Testis (tissue), 3 donors: Measurements from ENCODE around the gene GAPVD1. TPM values are rescaled to one million over a fixed set of nuclear protein-coding genes. Genes with fewer than 3 reads are reported as not detected.

Experiments
- DNase-seq: peaks from one replicate; pipeline ENCODE4 v3.0.0-alpha.2; 2019
- H3K27ac ChIP-seq, 2 donors: fragments of 200-600 bp; sonication (generic); one replicate each; pipeline ENCODE4 v1.5.1; 2019
- H3K27me3 ChIP-seq: fragments of 200-600 bp; sonication (generic); one replicate; pipeline ENCODE4 v1.5.1; 2019
- H3K36me3 ChIP-seq: fragments of 200-600 bp; sonication (generic); one replicate; pipeline ENCODE4 v1.5.1; 2017; ENCODE audit warnings: low read depth; ENCODE audit errors: missing control alignments
- H3K4me1 ChIP-seq: fragments of 200-600 bp; sonication (generic); one replicate; pipeline ENCODE4 v1.5.1; 2019
- H3K4me3 ChIP-seq, 2 donors: fragments of 200-600 bp; sonication (generic); one replicate each; pipeline ENCODE4 v1.5.1; 2017 to 2019
- H3K9me3 ChIP-seq: fragments of 200-600 bp; sonication (generic); one replicate; pipeline ENCODE4 v1.5.1; 2017
- CTCF ChIP-seq, 3 experiments: fragments of 450-650 bp in 2 of 3; fragments of 200-600 bp in 1 of 3; sonication (generic) in 1 of 3; IDR thresholded peaks; one replicate each; pipeline ENCODE4 v1.5.1; 2016 to 2019; ENCODE audit warnings: antibody characterized with exemption in 3 of 3, mild to moderate bottlenecking in 2 of 3, moderate library complexity in 1 of 3
- POLR2A ChIP-seq: fragments of 450-650 bp; IDR thresholded peaks from one replicate; pipeline ENCODE4 v1.6.1; 2017; ENCODE audit warnings: antibody characterized with exemption, mild to moderate bottlenecking, moderate library complexity
- WGBS, 2 donors: methylation state at CpG; one replicate each; pipeline ENCODE4 v1.1.5; 2018; 5-methylcytosine and 5-hydroxymethylcytosine counted together
- intact Hi-C: fragments of 100-400 bp; cut with DNase I; formaldehyde crosslinking; loops from one replicate; pipeline ENCODE4 v1.15.1; 2023; ENCODE audit warnings: low total_unique reads
- polyA plus RNA-seq: library from polyadenylated mRNA; stranded (reverse); fragments of 350-450 nt; fragmentation: Illumina TruSeq; extraction: RNeasy Lipid Tissue Mini Kit (QIAGEN cat#74804); gene quantifications from one replicate; pipeline ENCODE4 v1.2.3, GENCODE V29; 2014; ENCODE audit warnings: low read depth, low replicate concordance; ENCODE audit not compliant: insufficient read depth
- total RNA-seq, 2 donors: library from RNA; depleted of rRNA; stranded (reverse); fragments of >200 nt; gene quantifications; one replicate each; pipeline ENCODE4 v1.2.3, GENCODE V29; 2016

GAPVD1 gene
- total and polyA plus RNA-seq, 3 donors from 2014 or later, result 76.9 to 82.3 (median 80.0) TPM

DNA sequence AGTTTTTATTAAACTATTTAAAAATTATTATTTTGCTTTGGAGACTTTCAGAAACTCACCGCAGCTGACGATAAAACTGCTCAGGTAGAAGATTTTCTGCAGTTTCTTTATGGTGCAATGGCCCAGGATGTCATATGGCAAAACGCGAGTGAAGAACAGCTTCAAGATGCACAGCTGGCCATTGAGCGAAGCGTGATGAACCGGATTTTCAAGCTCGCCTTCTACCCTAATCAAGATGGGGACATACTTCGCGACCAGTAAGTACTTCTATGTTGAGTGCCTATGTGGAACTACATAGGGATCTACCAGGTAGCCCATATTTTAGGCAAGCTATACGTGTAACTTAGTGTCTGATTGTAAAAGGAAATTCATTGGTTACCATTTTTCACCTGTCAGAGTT lies 94.0 kb downstream of the GAPVD1 start:
- no peaks in the 10 kb centered on the region for H3K4me1 ChIP-seq
- intact Hi-C loops, result no loop called here
- H3K27me3 ChIP-seq, result no peaks in the 10 kb centered on the region
- no peak for TF ChIP-seq CTCF (IDR thresholded peaks at IDR 0.05)
- no peak for TF ChIP-seq POLR2A
- no peak overlapping the region for H3K4me3 ChIP-seq
- WGBS, 2 donors, result 95 to 96% methylated on average over 11 of the region's 11 CpGs
- H3K9me3 ChIP-seq, result no peaks in the 10 kb centered on the region
- no peak for DNase-seq
- H3K27ac ChIP-seq, result no peak overlapping the region
- no peaks in the 10 kb centered on the region for H3K36me3 ChIP-seq

DNA sequence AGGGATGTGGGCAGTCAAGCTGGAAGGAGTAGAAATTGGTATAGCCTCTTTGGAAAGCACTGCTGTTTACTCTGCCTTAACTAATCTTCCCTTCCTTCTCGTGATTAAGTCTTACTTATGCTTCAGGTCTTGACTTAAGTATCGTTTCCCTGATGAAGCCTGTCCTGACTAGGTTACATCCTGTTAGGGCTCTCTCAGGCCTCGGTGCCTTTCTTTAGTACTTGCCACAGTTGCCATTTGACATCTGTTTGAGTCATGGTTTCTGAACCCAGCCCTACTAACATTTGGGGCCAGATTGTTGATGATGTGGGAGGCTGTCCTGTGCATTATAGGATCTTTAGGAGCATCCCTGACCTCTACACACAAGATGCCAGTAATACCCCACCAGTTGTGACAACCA lies 94.4 kb downstream of the GAPVD1 start:
- TF ChIP-seq POLR2A (no peak), CTCF (IDR thresholded peaks at IDR 0.05) (no peak)
- no peak overlapping the region for H3K4me3 ChIP-seq
- DNase-seq, result no peak
- H3K27ac ChIP-seq, result no peak overlapping the region
- no peaks in the 10 kb centered on the region for H3K27me3 ChIP-seq
- intact Hi-C loops, result no loop called here
- 90 to 91% methylated on average over 3 of the region's 3 CpGs for WGBS, 2 donors
- no peaks in the 10 kb centered on the region for H3K36me3 ChIP-seq
- H3K9me3 ChIP-seq, result no peaks in the 10 kb centered on the region
- no peaks in the 10 kb centered on the region for H3K4me1 ChIP-seq

DNA sequence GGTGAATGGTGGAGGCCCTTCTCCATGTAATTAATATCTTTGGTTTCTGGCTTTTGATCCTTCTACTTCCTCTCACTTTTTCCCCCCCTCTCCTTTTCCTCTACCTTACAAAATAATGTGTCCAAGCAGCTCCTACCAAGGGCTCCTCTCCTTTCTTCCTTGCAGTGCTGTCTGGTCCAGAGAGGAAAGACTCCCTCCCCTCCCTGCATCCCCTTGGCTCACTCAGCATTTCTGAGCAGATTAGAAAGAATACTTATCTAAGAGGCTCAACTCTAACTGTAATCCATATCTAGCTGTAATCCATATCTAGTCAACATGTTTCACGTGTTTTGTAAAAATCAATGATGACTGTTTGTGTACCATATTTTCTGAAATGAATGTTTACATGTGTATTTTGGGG lies 97.4 kb downstream of the GAPVD1 start:
- no peak for DNase-seq
- H3K27me3 ChIP-seq, result no peaks in the 10 kb centered on the region
- H3K27ac ChIP-seq, result no peak overlapping the region
- no peak overlapping the region for H3K4me3 ChIP-seq
- TF ChIP-seq CTCF (IDR thresholded peaks at IDR 0.05), result no peak
- no peak for TF ChIP-seq POLR2A
- H3K36me3 ChIP-seq, result no peaks in the 10 kb centered on the region
- WGBS, 2 donors, result 57 to 80% methylated on average over 1 of the region's 1 CpG
- no peaks in the 10 kb centered on the region for H3K4me1 ChIP-seq
- H3K9me3 ChIP-seq, result no peaks in the 10 kb centered on the region
- intact Hi-C loops, result no loop called here

- TF ChIP-seq CTCF (IDR thresholded peaks at IDR 0.05) (no peak), POLR2A (no peak)
- Histone ChIP-seq H3K27ac (no peak overlapping the region), H3K36me3 (no peaks in the 10 kb centered on the region), H3K4me3 (no peak overlapping the region), H3K9me3 (no peaks in the 10 kb centered on the region), H3K27me3 (no peaks in the 10 kb centered on the region), H3K4me1 (no peaks in the 10 kb centered on the region)
- no peak for DNase-seq
- intact Hi-C loops, result no loop called here
- 97% methylated on average over 2 of the region's 2 CpGs; no CpG with 5 or more reads in 1 of the 2 donors for WGBS, 2 donors
These were observed 99.0 kb downstream of the GAPVD1 start for GRCh38 chr9:125360601-125361000.

DNA sequence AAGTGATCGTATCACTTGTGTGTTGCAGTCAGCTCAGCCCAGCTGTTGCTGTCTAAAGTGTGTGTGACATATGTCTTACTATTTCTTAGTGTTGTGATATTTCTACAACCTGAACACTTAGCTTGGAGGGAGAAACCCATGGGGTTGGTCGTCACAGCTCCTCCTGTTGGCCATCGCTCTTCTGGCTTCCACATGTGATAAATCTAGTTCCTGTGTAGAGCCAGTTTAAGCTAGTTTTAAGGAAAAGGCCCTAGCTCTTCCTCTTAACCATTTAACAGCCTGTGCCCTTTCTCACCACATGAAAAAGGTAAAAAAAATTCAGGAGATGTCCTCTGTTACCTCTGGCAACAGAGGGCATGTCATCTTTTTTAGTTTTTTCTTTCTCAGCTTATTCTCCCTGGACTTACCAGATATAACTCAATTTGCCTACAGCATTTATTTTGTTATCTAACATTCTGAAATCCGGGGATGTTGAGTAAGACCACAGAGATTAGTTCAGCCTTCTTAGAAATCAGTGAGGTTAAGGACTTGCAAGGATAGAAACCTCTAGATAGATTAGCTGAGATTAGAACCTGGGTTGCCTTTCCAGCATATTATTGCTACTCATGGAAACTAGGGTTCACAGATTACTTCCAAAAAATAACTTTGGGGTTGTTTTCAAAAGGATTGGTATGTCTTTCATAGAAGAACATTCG lies 100.4 kb downstream of the GAPVD1 start:
- WGBS, 2 donors, result 74 to 78% methylated on average over 5 of the region's 5 CpGs
- no peaks in the 10 kb centered on the region for H3K36me3 ChIP-seq

More for the DNA sequence above, 100.4 kb downstream of the GAPVD1 start:
- no peaks in the 10 kb centered on the region for H3K9me3 ChIP-seq
- H3K27me3 ChIP-seq, result no peaks in the 10 kb centered on the region
- no peak for TF ChIP-seq CTCF (IDR thresholded peaks at IDR 0.05)
- no peak for TF ChIP-seq POLR2A
- H3K4me3 ChIP-seq, result no peak overlapping the region
- DNase-seq, result no peak
- H3K27ac ChIP-seq, result no peak overlapping the region
- no peaks in the 10 kb centered on the region for H3K4me1 ChIP-seq
- intact Hi-C loops, result no loop called here
